Uterus (tissue), 4 donors: ENCODE results near the gene LGR6. TPM values are rescaled to one million over a fixed set of nuclear protein-coding genes. Genes with fewer than 3 reads are reported as not detected.

Source experiments
- DNase-seq, 2 donors: peaks; one replicate each; pipeline ENCODE4 v3.0.0-alpha.2; 2019 to 2020
- H3K27ac ChIP-seq, 2 donors: fragments of 200-600 bp; sonication (generic); 1 replicate in 1 of 2; 2 replicates in 1 of 2; pipeline ENCODE4 v1.5.1; 2016 to 2018
- H3K27me3 ChIP-seq, 2 donors: fragments of 200-600 bp; sonication (generic); one replicate each; pipeline ENCODE4 v1.5.1; 2018 to 2019; ENCODE audit warnings: control low read depth in 1 of 2
- H3K36me3 ChIP-seq, 2 donors: fragments of 200-600 bp; sonication (generic); one replicate each; pipeline ENCODE4 v1.5.1; 2019; ENCODE audit warnings: control low read depth in 1 of 2
- H3K4me1 ChIP-seq, 2 donors: fragments of 200-600 bp; sonication (generic); one replicate each; pipeline ENCODE4 v1.5.1; 2018 to 2019; ENCODE audit warnings: control low read depth in 1 of 2
- H3K4me3 ChIP-seq, 2 donors: fragments of 200-600 bp; sonication (generic); 1 replicate in 1 of 2; 2 replicates in 1 of 2; pipeline ENCODE4 v1.5.1; 2018 to 2019; ENCODE audit warnings: mild to moderate bottlenecking in 1 of 2
- H3K9me3 ChIP-seq, 2 donors: fragments of 200-600 bp; sonication (generic); one replicate each; pipeline ENCODE4 v1.5.1; 2019; ENCODE audit warnings: control low read depth in 1 of 2
- CTCF ChIP-seq, 4 experiments: fragments of 200-600 bp in 2 of 4; fragments of 450-650 bp in 2 of 4; sonication (generic) in 2 of 4; IDR thresholded peaks; one replicate each; pipeline ENCODE4 v1.5.1; 2016 to 2019; ENCODE audit warnings: antibody characterized with exemption in 4 of 4, mild to moderate bottlenecking in 2 of 4, moderate library complexity in 1 of 4
- POLR2A ChIP-seq, 2 donors: fragments of 450-650 bp; IDR thresholded peaks; one replicate each; pipeline ENCODE4 v1.6.1; 2016; ENCODE audit warnings: antibody characterized with exemption in 2 of 2, mild to moderate bottlenecking in 1 of 2, moderate library complexity in 1 of 2
- intact Hi-C: fragments of 100-400 bp; cut with DNase I; formaldehyde crosslinking; loops from one replicate; pipeline ENCODE4 v1.15.1; 2023; ENCODE audit warnings: low total_unique reads
- total RNA-seq, 4 donors: library from RNA; depleted of rRNA in 3 of 4; stranded (reverse); fragments of >200 nt in 3 of 4; gene quantifications; one replicate each; pipeline versions ENCODE4 v1.1.0 to v1.2.4, GENCODE V29; 2014 to 2023
- donor health status: DM: yes; HTN: yes; CAD: no.

Gene LGR6
- total RNA-seq, 4 donors from 2014 or later, result 3.5 to 7.2 (median 4.0) TPM; not detected in 1

DNA sequence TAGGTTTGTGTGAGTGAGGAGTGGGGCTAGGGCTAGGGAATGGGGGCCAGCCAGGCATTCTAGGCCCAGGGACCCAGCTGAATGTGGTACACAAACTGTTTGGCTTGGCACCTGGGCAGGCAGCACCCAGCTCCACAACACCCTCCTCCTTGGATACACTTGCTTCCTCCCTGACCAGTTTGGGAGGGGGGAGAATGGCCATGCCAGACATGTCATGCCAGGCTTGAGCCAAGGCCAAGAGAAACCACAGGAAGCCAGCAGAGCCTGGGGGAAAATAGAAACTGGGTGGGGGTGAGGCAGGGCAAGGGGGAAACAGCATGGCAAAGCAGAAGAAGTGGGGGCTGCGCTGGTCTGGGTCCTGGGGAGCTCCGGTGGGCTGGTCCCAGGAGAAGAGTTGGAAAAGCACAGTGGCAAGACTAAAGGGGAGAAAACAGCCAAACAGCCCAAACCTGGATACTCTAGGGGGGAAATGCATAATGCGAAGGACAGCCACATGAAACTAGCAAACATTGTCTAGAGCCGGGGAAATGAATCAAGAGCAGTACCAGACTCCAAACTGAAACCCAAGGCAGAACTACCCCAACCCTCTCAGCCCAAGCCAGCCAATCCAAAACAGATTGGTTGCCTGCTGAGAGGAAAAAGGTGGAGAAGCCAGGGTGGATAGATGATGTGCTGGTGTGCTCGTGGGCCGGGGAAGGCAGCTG lies 47.9 kb downstream of the LGR6 start:
- intact Hi-C loops, result no loop called here
- Histone ChIP-seq H3K36me3 (no peaks in the 10 kb centered on the region), H3K4me3 (no peak overlapping the region), H3K9me3 (no peaks in the 10 kb centered on the region), H3K4me1 (no peaks in the 10 kb centered on the region), H3K27ac (no peak overlapping the region), H3K27me3 (no peaks in the 10 kb centered on the region)
- DNase-seq, result no peak
- TF ChIP-seq CTCF (IDR thresholded peaks at IDR 0.05) (no peak), POLR2A (IDR thresholded peaks at IDR 0.05) (no peak)

DNA sequence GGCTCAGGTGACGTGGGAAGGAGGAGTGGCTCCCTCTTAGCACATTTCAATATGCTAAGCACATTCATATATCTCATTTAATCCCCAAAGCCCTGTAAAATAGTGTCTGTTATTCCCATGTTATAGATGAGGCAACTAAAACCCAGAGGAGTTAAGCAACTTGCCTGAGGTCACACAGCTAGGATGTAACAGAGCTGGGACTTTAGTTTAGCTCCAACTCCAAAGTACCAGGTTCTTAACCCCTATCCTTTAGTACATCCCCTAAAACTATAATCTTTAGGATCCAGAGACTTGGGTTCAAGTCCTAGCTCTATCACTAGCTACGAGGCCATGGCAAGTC lies 48.5 kb downstream of the LGR6 start:
- Histone ChIP-seq H3K27ac (no peak overlapping the region), H3K4me1 (no peaks in the 10 kb centered on the region), H3K36me3 (no peaks in the 10 kb centered on the region), H3K27me3 (no peaks in the 10 kb centered on the region), H3K9me3 (no peaks in the 10 kb centered on the region), H3K4me3 (no peak overlapping the region)
- TF ChIP-seq POLR2A (IDR thresholded peaks at IDR 0.05) (no peak), CTCF (IDR thresholded peaks at IDR 0.05) (no peak)
- intact Hi-C loops, result no loop called here
- DNase-seq, result no peak

- H3K27ac ChIP-seq, result no peak overlapping the region
- TF ChIP-seq CTCF (IDR thresholded peaks at IDR 0.05) (no peak), POLR2A (IDR thresholded peaks at IDR 0.05) (no peak)
- intact Hi-C loops, result no loop called here
- no peaks in the 10 kb centered on the region for H3K9me3 ChIP-seq
- no peak for DNase-seq
- no peaks in the 10 kb centered on the region for H3K4me1 ChIP-seq
- H3K4me3 ChIP-seq, result no peak overlapping the region
- H3K36me3 ChIP-seq, result no peaks in the 10 kb centered on the region
- no peaks in the 10 kb centered on the region for H3K27me3 ChIP-seq
Measured at GRCh38 chr1:202243006-202243405, 49.4 kb downstream of the LGR6 start.

GRCh38 chr1:202244841-202245261 lies 51.3 kb downstream of the LGR6 start:
- no peaks in the 10 kb centered on the region for H3K9me3 ChIP-seq
- no peak overlapping the region for H3K4me3 ChIP-seq
- H3K4me1 ChIP-seq, result no peaks in the 10 kb centered on the region
- no peaks in the 10 kb centered on the region for H3K27me3 ChIP-seq
- no peak overlapping the region for H3K27ac ChIP-seq
- H3K36me3 ChIP-seq, result no peaks in the 10 kb centered on the region
- DNase-seq, result no peak
- intact Hi-C loops, result no loop called here
- TF ChIP-seq POLR2A (IDR thresholded peaks at IDR 0.05) (no peak), CTCF (IDR thresholded peaks at IDR 0.05) (no peak)

DNA sequence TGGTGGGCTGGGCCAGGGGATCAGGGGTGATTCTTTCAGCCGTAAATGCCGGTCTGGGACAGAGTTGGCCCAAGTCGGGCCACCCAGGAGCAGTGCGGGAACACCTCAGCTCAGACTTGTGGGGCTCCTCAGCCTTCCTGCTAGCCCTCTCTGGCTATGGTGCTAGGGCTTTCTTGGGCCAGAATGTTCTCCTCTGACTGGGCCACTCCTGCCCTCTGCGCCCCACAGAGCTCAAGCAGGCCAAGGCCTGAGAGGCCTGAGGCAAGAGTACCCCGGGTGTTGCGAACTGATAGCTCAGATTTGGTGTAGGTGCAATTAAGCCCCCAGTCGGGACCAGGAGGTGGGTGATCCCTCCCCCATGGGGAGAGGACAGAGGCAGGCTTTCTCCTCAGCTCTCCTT lies 51.8 kb downstream of the LGR6 start:
- Histone ChIP-seq H3K36me3 (no peaks in the 10 kb centered on the region), H3K27ac (no peak overlapping the region), H3K27me3 (no peaks in the 10 kb centered on the region), H3K4me3 (no peak overlapping the region), H3K4me1 (no peaks in the 10 kb centered on the region), H3K9me3 (no peaks in the 10 kb centered on the region)
- no peak for DNase-seq
- intact Hi-C loops, result no loop called here
- TF ChIP-seq CTCF (IDR thresholded peaks at IDR 0.05), result no peak
- TF ChIP-seq POLR2A (IDR thresholded peaks at IDR 0.05), result no peak
